Measurements from ENCODE around the gene LRRFIP2. TPM values are rescaled to one million over a fixed set of nuclear protein-coding genes. Genes with fewer than 3 reads are reported as not detected.

Gene LRRFIP2
- total and polyA plus RNA-seq, 2 of the 8 experiments (the other 6 are each of a cell fraction or from before 2014, with no cell fraction given): 8.8 to 25.6 TPM

DNA sequence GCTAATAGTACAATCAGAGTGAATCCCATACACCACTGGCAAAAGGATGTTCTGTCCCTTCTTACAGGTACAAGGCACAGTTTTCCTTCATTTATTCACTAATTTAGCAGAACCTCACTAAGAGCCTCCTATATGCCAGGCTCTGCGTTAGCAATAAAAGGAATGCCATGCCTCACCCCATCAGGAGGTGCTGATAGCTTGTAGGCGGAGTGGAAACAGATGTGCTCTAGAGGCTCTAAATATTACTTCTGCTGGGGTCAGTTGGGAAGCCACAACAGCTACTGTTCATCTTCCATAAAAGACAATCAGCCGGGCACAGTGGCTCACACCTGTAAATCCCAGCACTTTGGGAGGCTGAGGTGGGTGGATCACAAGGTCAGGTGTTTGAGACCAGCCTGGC, 156.7 kb downstream of the LRRFIP2 start (continued):
- TF ChIP-seq SP1 (IDR thresholded peaks at IDR 0.05; ENCODE audit: low read depth, low read length): no peak
- TF ChIP-seq EP300 (IDR thresholded peaks at IDR 0.05; ENCODE audit: borderline replicate concordance in 1 of 2, low read depth in 2 of 2, low read length in 2 of 2): no peak
- no peak for TF ChIP-seq CTBP2 (IDR thresholded peaks at IDR 0.05; ENCODE audit: borderline replicate concordance, insufficient read depth, insufficient read length, low read length)
- TF ChIP-seq GABPA (IDR thresholded peaks at IDR 0.05; ENCODE audit: borderline replicate concordance, insufficient read depth, low read length): no peak
- no peak for TF ChIP-seq RAD21 (IDR thresholded peaks at IDR 0.05 in 1 of 2, conservative IDR thresholded peaks at IDR 0.05 in 1 of 2; ENCODE audit: low read depth in 2 of 2, low read length in 2 of 2)
- no peak for TF ChIP-seq KDM5A (IDR thresholded peaks at IDR 0.05; ENCODE audit: low read length)
